OCI-LY7 (cell line): ENCODE results near the gene MEIG1.
"Not testable (repeated sequence)": the region's sequence is repeated elsewhere in the genome, so short reads cannot be mapped to it uniquely, and the experiment has no call there.

Source experiments
- EZH2phosphoT487 ChIP-seq: fragments of 200-600 bp; sonication (generic); IDR thresholded peaks from 2 replicates; pipeline ENCODE4 v1.6.1; 2018; ENCODE audit warnings: low read depth, borderline replicate concordance, mild to moderate bottlenecking, mixed run types, antibody characterized with exemption, low read length, moderate library complexity, mixed read lengths
- TF ChIP-seq, protein P1 (sequence below): fragments of 200-600 bp; sonication (generic); conservative IDR thresholded peaks from 2 replicates; pipeline ENCODE4 v1.5.1; 2014; ENCODE audit warnings: mild to moderate bottlenecking, antibody characterized with exemption, low read length, moderate library complexity, mixed read lengths

- TF ChIP-seq, protein P1, sequence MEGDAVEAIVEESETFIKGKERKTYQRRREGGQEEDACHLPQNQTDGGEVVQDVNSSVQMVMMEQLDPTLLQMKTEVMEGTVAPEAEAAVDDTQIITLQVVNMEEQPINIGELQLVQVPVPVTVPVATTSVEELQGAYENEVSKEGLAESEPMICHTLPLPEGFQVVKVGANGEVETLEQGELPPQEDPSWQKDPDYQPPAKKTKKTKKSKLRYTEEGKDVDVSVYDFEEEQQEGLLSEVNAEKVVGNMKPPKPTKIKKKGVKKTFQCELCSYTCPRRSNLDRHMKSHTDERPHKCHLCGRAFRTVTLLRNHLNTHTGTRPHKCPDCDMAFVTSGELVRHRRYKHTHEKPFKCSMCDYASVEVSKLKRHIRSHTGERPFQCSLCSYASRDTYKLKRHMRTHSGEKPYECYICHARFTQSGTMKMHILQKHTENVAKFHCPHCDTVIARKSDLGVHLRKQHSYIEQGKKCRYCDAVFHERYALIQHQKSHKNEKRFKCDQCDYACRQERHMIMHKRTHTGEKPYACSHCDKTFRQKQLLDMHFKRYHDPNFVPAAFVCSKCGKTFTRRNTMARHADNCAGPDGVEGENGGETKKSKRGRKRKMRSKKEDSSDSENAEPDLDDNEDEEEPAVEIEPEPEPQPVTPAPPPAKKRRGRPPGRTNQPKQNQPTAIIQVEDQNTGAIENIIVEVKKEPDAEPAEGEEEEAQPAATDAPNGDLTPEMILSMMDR = peak; percentile 64
- TF ChIP-seq EZH2phosphoT487 = not testable (repeated sequence)
These were observed 32.0 kb downstream of the MEIG1 start for GRCh38 chr10:14991035-14991749.
